ENCODE results near the gene MKI67. TPM values are rescaled to one million over a fixed set of nuclear protein-coding genes. Genes with fewer than 3 reads are reported as not detected.

The MKI67 gene
- total and polyA plus RNA-seq, 2 donors (not counting 3 experiments of a cell fraction or from before 2014, with no cell fraction given), result 16.2 to 125 TPM

DNA sequence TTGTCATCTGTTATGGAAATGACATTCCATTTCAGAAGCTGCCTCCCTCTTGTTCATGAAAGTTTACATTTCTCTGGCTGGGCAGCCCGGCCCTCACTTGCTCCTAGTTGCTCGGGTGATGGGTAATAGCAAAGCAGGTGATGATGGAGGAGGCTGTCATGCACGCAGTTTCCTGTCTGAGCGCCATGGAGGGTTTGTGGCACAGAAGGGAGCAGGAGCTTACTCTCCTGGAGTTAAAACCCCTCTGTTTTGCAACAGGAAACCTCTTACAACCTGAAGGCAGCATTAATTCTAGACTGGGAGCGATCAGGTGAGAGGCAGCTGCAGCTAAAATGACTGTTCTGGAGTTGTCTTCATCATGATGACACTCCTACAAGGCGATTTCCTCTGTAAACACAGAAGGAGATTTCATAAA lies 34.1 kb upstream of the MKI67 start:
- no peak for FAIRE-seq

More for the DNA sequence above, 34.1 kb upstream of the MKI67 start:
- no TSS peak for BruUV-seq (replicated peaks)
- TF ChIP-seq, protein P1, sequence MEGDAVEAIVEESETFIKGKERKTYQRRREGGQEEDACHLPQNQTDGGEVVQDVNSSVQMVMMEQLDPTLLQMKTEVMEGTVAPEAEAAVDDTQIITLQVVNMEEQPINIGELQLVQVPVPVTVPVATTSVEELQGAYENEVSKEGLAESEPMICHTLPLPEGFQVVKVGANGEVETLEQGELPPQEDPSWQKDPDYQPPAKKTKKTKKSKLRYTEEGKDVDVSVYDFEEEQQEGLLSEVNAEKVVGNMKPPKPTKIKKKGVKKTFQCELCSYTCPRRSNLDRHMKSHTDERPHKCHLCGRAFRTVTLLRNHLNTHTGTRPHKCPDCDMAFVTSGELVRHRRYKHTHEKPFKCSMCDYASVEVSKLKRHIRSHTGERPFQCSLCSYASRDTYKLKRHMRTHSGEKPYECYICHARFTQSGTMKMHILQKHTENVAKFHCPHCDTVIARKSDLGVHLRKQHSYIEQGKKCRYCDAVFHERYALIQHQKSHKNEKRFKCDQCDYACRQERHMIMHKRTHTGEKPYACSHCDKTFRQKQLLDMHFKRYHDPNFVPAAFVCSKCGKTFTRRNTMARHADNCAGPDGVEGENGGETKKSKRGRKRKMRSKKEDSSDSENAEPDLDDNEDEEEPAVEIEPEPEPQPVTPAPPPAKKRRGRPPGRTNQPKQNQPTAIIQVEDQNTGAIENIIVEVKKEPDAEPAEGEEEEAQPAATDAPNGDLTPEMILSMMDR (IDR thresholded peaks at IDR 0.05; ENCODE audit: extremely low read depth in 1 of 2, insufficient read depth in 1 of 2, low read depth in 1 of 2, low read length in 2 of 2), result no peak
- TF ChIP-seq POLR2AphosphoS5 (IDR thresholded peaks at IDR 0.05; ENCODE audit: insufficient read depth, low read depth, low read length), result no peak
- no peak for TF ChIP-seq MYC (IDR thresholded peaks at IDR 0.05; ENCODE audit: low read depth, low read length)
- TF ChIP-seq EZH2 (IDR thresholded peaks at IDR 0.05; ENCODE audit: borderline replicate concordance, low read depth, low read length, severe bottlenecking), result no peak
- no peak for TF ChIP-seq POLR2A (IDR thresholded peaks at IDR 0.05; ENCODE audit: low read depth, low read length)
- TF ChIP-seq JUN (IDR thresholded peaks at IDR 0.05; ENCODE audit: borderline replicate concordance, insufficient read depth, insufficient read length, low read depth), result no peak
- no peak for TF ChIP-seq FOS (IDR thresholded peaks at IDR 0.05; ENCODE audit: borderline replicate concordance, insufficient read depth, low read length)
- no peak for TF ChIP-seq GATA2 (IDR thresholded peaks at IDR 0.05; ENCODE audit: insufficient read depth, insufficient read length, low read depth, low read length)
- TF ChIP-seq, protein P2, sequence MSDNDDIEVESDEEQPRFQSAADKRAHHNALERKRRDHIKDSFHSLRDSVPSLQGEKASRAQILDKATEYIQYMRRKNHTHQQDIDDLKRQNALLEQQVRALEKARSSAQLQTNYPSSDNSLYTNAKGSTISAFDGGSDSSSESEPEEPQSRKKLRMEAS (IDR thresholded peaks at IDR 0.05; ENCODE audit: insufficient read depth, insufficient read length), result no peak
- intact Hi-C loops (cut with micrococcal nuclease) (no loop called here), dilution Hi-C loops (cut with MboI; ENCODE audit: extremely low pct_ligation_motif_present, low sequenced_read_pairs) (no loop called here)
- H3K36me3 ChIP-seq (ENCODE audit: control insufficient read depth in 2 of 2, extremely low read depth in 1 of 2, insufficient read depth in 2 of 2, low read length in 2 of 2), result no peaks in the 10 kb centered on the region
- H2AFZ ChIP-seq (ENCODE audit: low read depth, low read length), result no peak overlapping the region
- H3K4me2 ChIP-seq (ENCODE audit: insufficient read depth, low read length), result no peak overlapping the region
- no peak overlapping the region for H3K4me3 ChIP-seq (replicated peaks in 1 of 3; ENCODE audit: insufficient read depth in 1 of 3, low read depth in 1 of 3, low read length in 3 of 3)
- H3K27me3 ChIP-seq (ENCODE audit: control insufficient read depth in 2 of 2, insufficient read depth in 2 of 2, low read length in 2 of 2), result peaks cover 7 to 10% of the 10 kb centered on the region in 2 experiments
- POLR2A ChIA-PET, result no interaction called here
- no peaks in the 10 kb centered on the region for H3K4me1 ChIP-seq (ENCODE audit: control insufficient read depth, extremely low read depth, insufficient read depth, low read length)
- H3K27ac ChIP-seq (ENCODE audit: insufficient read depth, low read depth, low read length), result no peak overlapping the region
- H3K9me3 ChIP-seq (replicated peaks; ENCODE audit: control insufficient read depth, insufficient read depth, low read length), result no peaks in the 10 kb centered on the region
- H3K9ac ChIP-seq (replicated peaks; ENCODE audit: extremely low read depth, insufficient read depth, low read length), result no peak overlapping the region
- DNase-seq (ENCODE audit: low read depth, low spot score), result no peak
- no peaks in the 10 kb centered on the region for H3K9me1 ChIP-seq (replicated peaks; ENCODE audit: control insufficient read depth, extremely low read depth, insufficient read depth, low read length)
- H4K20me1 ChIP-seq (replicated peaks; ENCODE audit: control insufficient read depth, extremely low read depth, insufficient read depth, low read length), result no peaks in the 10 kb centered on the region
- no peaks in the 10 kb centered on the region for H3K79me2 ChIP-seq (ENCODE audit: control insufficient read depth, insufficient read depth, low read length)
- CTCF ChIA-PET, result no interaction called here
